CD4-positive, alpha-beta T cell treated with Interleukin-4 for 1 hour (primary cell): ENCODE data around the gene POTEF.
"Not testable (repeated sequence)": the region's sequence is repeated elsewhere in the genome, so short reads cannot be mapped to it uniquely, and the experiment has no call there.

Source experiments
- DNase-seq, 2 donors: peaks; one replicate each; pipeline ENCODE4 v3.0.0-alpha.2; 2020 to 2022

Gene POTEF

DNA sequence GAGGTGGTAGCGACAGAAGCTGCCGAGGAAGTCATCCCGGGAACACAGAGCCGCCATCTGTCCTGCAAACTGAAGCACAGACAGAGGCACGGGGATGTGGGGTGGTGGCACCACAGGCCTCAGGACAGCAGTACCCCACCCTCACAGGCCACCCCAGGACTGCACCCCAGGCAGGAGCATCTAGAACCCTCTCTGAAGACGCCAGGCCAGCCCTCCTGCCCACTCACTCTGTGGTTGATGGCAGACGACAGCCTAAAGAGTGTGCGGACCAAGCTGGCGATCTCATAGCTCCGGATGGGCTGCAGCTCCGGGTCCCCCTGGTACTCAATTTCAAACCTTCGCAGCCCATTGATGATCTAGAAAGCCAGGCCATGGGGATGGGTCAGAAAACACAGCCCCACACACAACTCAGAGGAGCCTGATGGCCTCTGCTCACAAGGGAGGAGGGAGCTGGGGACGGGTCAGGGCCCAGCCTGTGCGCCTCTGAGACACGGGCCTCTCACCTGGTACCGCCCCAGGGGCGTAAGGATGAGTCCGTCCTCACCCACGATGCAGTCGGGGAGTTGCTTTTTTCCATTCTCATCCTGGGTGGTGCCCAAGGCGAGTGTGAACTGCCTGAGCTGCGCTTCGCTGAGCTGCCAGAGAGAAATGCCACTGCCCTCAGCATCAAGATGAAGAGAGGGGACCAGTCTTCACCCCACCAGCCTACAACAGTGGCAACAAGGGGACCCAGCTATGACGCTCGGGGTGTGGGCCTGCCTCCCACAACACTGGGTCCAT lies 24.0 kb upstream of the POTEF start:
- no peak for DNase-seq

- not testable (repeated sequence) for DNase-seq
Observed at GRCh38 chr2:130152136-130152815, 23.3 kb upstream of the POTEF start.

- not testable (repeated sequence) for DNase-seq
Observed at GRCh38 chr2:130151145-130151512, 22.1 kb upstream of the POTEF start.

DNA sequence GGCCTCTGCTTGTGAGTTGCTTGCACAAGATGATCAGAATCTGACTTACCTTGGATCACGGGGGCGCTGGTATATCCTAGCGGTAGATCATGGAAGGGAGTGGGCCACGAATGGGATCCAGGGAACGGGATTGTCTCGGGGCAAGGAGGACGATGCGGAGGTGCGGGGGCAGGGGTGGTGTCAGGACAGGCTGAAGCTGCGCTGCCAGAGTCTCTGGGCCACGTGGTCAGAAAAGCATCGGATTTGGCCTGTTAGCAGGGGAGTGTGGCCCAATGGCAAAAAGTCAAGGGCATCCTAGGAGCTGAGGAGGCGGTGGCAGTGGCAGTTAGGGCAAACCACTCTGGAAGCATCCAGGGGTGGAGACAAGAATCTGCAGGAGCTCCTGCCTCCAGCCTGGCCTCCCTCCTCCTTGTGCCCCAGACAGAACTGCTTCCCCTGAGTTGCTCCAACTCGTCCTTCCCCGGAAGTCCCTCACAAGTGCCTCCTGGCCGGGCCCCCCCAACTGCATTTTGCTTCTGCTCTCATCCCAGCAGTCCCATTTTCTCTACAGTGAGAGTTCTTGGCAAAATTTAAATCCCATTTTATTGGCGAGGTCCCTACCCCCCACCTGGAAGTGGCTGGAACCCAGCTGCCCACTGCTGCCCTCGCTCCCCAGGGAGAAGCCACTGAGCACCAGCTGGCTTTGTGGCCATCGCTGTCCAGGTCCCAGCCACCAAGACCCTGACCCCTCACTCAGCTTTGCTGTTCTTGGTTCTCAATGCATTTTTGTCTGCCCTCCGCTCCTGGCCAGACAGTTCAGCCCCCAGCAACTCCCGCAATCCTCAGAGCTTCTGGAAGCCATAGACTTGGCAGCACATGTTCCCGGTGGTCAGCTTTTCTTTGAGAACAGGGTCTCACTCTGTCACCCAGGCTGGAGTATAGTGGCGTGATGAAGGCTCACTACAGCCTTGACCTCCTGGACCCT lies 21.4 kb upstream of the POTEF start:
- DNase-seq, result no peak

GRCh38 chr2:130148515-130148914 lies 19.5 kb upstream of the POTEF start:
- not testable (repeated sequence) for DNase-seq

- peak; percentile 60 to 63 for DNase-seq
Observed at GRCh38 chr2:130145006-130145414, 16.0 kb upstream of the POTEF start, which contains the start of gene CCDC74B. Gene CCDC74B, minus strand, starts transcription at chr2:130145112. Its CDS starts 116 bp downstream, at chr2:130144996.

DNA sequence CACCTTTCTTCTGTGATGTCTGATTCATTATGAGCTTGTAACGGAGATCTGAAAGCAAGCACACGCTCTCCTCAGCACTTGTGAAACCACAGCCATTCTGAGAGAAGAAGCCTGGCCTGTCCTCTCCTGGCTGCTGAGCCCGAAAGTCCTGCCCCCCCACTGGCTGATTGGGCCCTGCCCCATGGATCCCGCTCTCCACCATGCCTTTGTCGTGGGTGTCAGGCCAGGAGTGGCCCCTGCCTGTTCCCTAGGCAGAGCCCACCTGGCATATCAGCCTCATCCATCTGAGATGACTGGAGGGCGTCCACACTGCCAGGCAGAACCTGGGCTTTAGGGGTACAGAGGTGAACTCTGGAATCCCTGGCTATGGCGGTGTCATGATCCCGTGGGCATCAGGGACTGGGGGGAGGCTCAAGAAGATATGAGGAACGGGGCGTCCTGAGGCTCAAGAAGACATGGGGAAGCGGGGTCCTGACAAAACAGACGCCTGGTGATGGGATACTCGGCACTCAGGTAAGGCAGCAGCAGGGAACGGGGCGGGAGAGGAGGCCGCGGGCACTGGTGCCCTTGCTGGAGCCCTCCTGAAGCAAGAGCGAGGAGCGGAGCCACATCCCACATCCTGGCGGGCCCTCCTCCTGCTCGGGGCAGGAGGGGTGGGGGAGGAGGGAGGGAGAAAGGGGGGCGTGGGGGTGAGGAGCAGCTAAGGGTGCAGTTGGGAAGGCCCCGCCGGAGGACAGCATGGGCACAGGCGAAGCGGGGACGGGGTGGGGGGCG lies 14.4 kb upstream of the POTEF start:
- peak in 1 of 2 donors; percentile 8 for DNase-seq

GRCh38 chr2:130142396-130143265 lies 13.6 kb upstream of the POTEF start:
- DNase-seq, result not testable (repeated sequence)

DNA sequence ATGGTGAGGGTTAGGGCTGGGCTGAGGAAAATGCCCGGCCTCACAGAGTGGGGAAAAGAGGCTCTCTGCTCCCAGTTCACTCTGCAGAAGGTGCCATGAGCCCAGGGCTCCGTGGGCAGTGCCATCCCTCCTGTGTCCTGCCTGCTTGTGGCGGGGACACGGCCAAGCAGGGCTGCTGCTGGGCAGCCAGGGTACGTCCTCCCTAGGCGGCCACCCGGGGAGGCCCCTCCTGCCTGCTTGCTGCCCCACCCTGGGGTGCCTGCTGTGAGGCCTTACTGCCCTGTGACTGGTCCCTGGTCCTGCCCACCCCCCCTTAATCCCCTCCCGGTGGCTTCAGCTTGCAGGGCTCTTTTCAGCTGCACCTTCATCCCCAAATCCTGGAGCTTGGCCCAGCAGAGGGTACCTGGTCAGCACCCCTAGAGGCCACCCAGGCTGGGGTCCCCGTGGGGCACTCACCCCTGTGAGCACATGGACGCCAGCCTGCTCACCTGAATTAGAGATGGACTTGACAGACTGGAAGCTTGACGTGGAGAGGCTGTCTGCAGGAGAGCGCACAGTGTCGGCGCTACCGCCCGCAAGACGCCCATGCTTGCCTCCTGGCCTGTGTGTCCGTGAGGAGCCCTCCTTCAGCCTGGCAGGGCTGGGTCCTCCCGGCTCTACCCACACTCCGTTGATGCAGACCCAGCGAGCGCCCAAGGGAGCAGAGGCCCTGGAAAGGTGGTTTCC lies 12.8 kb upstream of the POTEF start:
- not testable (repeated sequence) for DNase-seq

- DNase-seq, result not testable (repeated sequence)
Observed at GRCh38 chr2:130141002-130141401, 12.0 kb upstream of the POTEF start.

DNA sequence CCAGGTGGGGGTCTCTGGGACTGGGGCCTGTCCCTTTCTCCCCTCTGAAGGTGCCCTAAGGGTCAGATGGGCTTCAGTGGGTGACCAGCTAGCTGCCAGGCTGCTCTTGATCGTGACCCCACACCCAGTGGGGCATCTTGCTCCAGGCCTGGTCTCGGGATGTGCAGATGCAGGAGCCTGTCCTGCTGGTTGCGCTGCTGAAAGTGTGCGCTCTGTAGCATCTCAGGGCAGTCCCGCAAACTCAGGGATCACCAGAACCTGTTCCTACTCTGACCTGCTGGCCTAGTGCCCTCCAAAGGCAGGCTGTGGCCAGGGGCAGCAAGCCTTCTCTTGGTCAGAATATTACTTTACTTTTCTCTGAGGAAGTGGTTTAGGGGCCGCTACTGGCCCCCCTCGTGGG lies 11.5 kb upstream of the POTEF start:
- not testable (repeated sequence) for DNase-seq

GRCh38 chr2:130139331-130140280 lies 10.6 kb upstream of the POTEF start:
- DNase-seq, result not testable (repeated sequence)

- not testable (repeated sequence) for DNase-seq
Observed at GRCh38 chr2:130138841-130139251, 9.8 kb upstream of the POTEF start.

DNA sequence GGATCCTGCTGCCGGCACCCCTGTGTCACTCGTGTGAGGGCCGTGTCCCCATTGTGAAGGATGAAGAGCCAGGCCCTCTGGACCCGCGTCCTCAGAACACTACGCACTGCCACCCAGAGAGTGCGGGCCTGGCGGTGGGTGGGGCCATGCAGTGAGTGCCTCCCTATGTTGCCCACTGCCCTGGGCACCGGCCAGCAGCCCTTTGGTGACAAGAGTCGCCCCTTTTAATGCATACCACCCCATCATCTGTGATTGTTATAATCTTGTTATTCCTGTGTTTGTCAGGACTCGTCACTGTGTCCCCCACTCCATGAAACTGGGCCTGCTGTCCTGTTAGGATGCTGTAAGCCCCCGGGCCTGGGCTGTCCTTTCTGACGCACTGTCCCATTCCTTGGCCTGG lies 9.3 kb upstream of the POTEF start:
- DNase-seq, result not testable (repeated sequence)

- DNase-seq, result not testable (repeated sequence)
Observed at GRCh38 chr2:130137118-130137517, 8.1 kb upstream of the POTEF start.

DNA sequence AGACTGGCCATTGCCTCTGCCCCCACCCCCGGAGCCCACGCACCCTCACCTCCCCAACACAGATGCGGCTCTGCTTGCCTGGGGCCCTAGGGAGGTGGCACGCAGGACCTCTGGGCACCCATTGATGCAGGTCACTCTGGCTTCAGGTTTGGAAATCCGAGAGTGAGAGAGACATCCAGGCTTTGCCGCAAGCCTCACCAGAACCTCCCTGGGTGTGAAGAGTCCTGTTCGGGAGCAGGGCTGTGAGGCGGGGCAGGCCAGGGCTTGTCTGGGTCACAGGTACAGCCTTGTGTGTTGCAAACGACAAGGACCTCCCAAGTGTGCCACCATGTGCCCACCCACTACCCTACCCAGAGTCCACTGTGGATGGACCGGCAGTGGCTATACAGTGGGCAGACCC lies 7.5 kb upstream of the POTEF start:
- DNase-seq, result not testable (repeated sequence)

DNA sequence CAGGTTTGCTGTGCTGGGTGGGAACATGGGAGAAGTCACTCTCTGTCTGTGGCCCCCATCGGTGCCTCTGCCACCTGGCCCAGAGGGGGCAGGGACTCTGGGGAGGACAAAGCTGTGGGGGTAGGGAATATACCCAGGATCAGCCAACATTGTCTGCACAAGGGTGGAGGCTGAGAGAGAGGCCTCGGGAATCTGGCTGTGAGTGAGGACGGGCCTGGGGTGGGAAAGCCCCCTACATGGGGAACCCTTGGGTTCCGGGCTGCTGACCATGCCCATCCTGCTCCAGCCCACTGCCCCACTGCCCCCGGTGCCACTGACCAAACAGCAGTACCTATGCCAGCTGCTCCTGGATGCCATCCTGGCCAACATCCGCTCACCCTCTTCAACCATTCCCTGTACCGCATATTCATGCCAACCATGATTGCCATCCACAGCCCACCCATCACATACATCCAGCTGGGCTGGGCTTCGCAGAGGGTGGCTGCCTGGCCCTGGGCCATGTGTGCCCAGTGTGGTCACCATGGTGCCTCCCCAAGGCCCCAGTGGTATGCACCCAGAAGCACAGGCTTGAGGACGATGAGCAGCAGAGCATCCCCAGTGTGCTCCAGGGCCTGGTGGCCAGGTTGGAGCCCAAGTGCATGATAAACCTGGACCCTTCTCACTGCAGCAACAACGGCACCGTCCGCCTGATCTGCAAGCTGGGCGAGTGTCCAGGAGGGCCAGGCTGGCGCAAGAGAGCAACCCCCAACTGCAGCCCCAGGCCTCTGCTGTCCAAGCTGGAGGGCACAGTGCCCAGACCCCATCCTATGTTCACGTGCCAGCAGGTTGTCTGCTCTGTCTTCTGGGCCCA lies 6.9 kb upstream of the POTEF start:
- no peak for DNase-seq

GRCh38 chr2:130128464-130128863 lies 558 bp downstream of the POTEF start:
- not testable (repeated sequence) for DNase-seq
